Stomach (tissue), 9 donors: Measurements from ENCODE around the gene NTN1. TPM values are rescaled to one million over a fixed set of nuclear protein-coding genes. Genes with fewer than 3 reads are reported as not detected.

Source experiments
- DNase-seq, 2 donors: peaks; one replicate each; pipeline versions ENCODE4 v3.0.0 to v3.0.0-alpha.2; 2013 to 2019
- H3K27ac ChIP-seq, 5 donors: fragments of 200-600 bp in 4 of 5; sonication (generic) in 4 of 5; one replicate each; pipeline ENCODE4 v1.5.1; 2013 to 2019; ENCODE audit warnings: mild to moderate bottlenecking in 1 of 5, moderate library complexity in 1 of 5
- H3K27me3 ChIP-seq, 3 donors: fragments of 200-600 bp; sonication (generic); one replicate each; pipeline ENCODE4 v1.5.1; 2017 to 2019; ENCODE audit warnings: mixed run types in 1 of 3
- H3K36me3 ChIP-seq, 4 donors: fragments of 200-600 bp; sonication (generic); 1 replicate in 3 of 4; 2 replicates in 1 of 4; pipeline ENCODE4 v1.5.1; 2016 to 2019
- H3K4me1 ChIP-seq, 4 donors: fragments of 200-600 bp; sonication (generic); one replicate each; pipeline ENCODE4 v1.5.1; 2016 to 2019
- H3K4me3 ChIP-seq, 4 donors: fragments of 200-600 bp; sonication (generic) in 3 of 4; one replicate each; pipeline ENCODE4 v1.5.1; 2016 to 2019; ENCODE audit warnings: mild to moderate bottlenecking in 1 of 4
- H3K9me3 ChIP-seq, 4 donors: fragments of 200-600 bp; sonication (generic); one replicate each; pipeline ENCODE4 v1.5.1; 2016 to 2019
- EP300 ChIP-seq: sonication (generic); formaldehyde crosslinking; IDR thresholded peaks from one replicate; pipeline ENCODE4 v1.6.1; 2017; ENCODE audit warnings: antibody characterized with exemption
- POLR2A ChIP-seq, 4 donors: fragments of 450-650 bp; IDR thresholded peaks; one replicate each; pipeline ENCODE4 v1.6.1; 2016; ENCODE audit warnings: antibody characterized with exemption in 4 of 4, control low read depth in 2 of 4, mild to moderate bottlenecking in 1 of 4, moderate library complexity in 1 of 4
- POLR2AphosphoS5 ChIP-seq, 3 donors: sonication (generic); formaldehyde crosslinking; IDR thresholded peaks; one replicate each; pipeline ENCODE4 v1.6.1; 2016; ENCODE audit warnings: antibody characterized with exemption in 3 of 3
- WGBS, 5 donors: extraction: QIAGEN DNeasy Blood & Tissue Kit in 3 of 5; methylation state at CpG; one replicate each; pipeline versions ENCODE4 v1.1.5 to v1.1.7; 2013 to 2018; 5-methylcytosine and 5-hydroxymethylcytosine counted together
- intact Hi-C: fragments of 100-400 bp; cut with DNase I; formaldehyde crosslinking; loops from one replicate; pipeline ENCODE4 v1.15.1; 2023; ENCODE audit warnings: low total_unique reads
- polyA plus RNA-seq, 3 donors: library from polyadenylated mRNA; stranded (reverse); fragments of 200-250 nt; gene quantifications; one replicate each; pipeline ENCODE4 v1.2.3, GENCODE V29; 2013
- small RNA-seq, 4 donors: library from RNA; depleted of rRNA; stranded (forward); fragments of <200 nt; gene quantifications; one replicate each; pipeline ENCODE3, GENCODE V24; 2016
- total RNA-seq, 5 donors: library from RNA; depleted of rRNA; stranded (reverse); fragments of >200 nt; gene quantifications; one replicate each; pipeline versions ENCODE4 v1.1.0 to v1.2.3, GENCODE V29; 2014 to 2016
- TF ChIP-seq, protein P1 (sequence below), 7 experiments: fragments of 450-650 bp in 4 of 7; fragments of 200-600 bp in 3 of 7; sonication (generic) in 3 of 7; IDR thresholded peaks; one replicate each; pipeline ENCODE4 v1.5.1; 2016 to 2019; ENCODE audit warnings: antibody characterized with exemption in 7 of 7, control low read depth in 2 of 7, mild to moderate bottlenecking in 1 of 7
- donor health status: healthy with polysubstance abuse.
- donor health status: Bipolar disorder and iron deficiency.
- donor health status: healthy.

NTN1 gene
- total and polyA plus RNA-seq, 8 donors, result 2.9 to 56.2 (median 9.0) TPM

DNA sequence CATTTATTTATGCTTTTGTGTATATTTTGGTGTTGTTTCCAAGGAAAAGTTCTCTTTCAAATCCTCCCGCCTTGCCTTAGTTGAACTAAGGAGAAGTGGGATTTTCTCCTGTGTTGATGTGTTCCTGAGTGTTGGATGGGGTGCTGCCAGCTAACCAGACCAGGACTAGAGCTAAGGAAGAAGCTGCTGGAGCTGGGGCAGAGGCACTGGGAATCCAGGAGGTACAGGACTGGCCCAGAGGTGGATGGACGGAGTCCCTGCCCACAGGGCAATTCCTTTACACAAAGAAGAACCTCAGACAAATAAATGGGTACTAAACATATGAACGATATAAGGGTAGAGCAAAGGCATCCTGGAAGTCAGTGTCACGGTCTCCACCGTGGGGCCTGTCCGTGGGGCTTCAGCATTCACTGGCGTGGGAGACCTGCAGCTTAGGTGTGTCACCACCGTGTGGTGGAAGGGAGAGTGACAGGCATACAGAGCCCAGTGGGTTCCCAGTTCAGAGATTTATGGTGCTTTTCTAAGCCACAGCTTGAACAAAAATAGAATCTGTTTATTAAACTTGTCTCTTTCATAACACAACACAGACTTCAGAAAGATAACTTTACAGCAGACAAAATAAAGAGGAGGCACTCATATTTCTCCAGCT, 270.7 kb downstream of the NTN1 start:
- peaks cover 3 to 24% (median 15%) of the 10 kb centered on the region in 4 donors for H3K4me1 ChIP-seq
- no peaks in the 10 kb centered on the region for H3K9me3 ChIP-seq
- H3K36me3 ChIP-seq, result no peaks in the 10 kb centered on the region
- no peak overlapping the region for H3K4me3 ChIP-seq
- no peaks in the 10 kb centered on the region for H3K27me3 ChIP-seq
- peak; percentile 42 to 80 for DNase-seq
- intact Hi-C loops, result loop anchor here (5.0 to 10.0 kb wide), 2 partner anchors 130 to 297 kb away; no protein-coding TSS in a partner anchor
- H3K27ac ChIP-seq, result peak overlapping the region in 4 of 5 donors; percentile 46 to 80 (median 71)
- WGBS, 5 donors, result 21 to 44% (median 35%) methylated on average over 8 of the region's 8 CpGs
- TF ChIP-seq POLR2A (IDR thresholded peaks at IDR 0.05), result no peak
- peak in 1 of 3 donors; percentile 41 for TF ChIP-seq POLR2AphosphoS5 (IDR thresholded peaks at IDR 0.05)
- TF ChIP-seq, protein P1, sequence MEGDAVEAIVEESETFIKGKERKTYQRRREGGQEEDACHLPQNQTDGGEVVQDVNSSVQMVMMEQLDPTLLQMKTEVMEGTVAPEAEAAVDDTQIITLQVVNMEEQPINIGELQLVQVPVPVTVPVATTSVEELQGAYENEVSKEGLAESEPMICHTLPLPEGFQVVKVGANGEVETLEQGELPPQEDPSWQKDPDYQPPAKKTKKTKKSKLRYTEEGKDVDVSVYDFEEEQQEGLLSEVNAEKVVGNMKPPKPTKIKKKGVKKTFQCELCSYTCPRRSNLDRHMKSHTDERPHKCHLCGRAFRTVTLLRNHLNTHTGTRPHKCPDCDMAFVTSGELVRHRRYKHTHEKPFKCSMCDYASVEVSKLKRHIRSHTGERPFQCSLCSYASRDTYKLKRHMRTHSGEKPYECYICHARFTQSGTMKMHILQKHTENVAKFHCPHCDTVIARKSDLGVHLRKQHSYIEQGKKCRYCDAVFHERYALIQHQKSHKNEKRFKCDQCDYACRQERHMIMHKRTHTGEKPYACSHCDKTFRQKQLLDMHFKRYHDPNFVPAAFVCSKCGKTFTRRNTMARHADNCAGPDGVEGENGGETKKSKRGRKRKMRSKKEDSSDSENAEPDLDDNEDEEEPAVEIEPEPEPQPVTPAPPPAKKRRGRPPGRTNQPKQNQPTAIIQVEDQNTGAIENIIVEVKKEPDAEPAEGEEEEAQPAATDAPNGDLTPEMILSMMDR (IDR thresholded peaks at IDR 0.05), result peak in 5 of 7 experiments; percentile 40 to 73 (median 65)

DNA sequence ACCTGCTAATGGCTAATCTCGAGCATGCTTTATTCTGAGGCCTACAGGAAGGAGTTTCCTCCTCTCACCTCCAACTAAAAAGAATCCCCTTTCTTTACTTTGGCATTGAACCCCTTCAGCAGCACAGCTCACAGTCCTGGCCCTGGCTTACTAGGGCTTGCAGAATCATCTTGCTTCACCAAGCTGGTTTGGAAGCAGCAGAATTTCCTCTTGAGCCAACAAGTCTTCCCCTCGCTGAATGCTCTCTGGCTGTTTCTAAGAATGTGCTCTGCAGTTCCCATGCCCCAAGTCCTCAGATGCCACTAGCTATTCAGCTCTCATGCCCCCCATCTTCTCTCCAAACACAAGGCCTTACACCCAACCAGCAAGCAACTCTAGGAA, 271.2 kb downstream of the NTN1 start:
- intact Hi-C loops, result loop anchor here (5.0 to 10.0 kb wide), 2 partner anchors 130 to 298 kb away; no protein-coding TSS in a partner anchor
- TF ChIP-seq POLR2AphosphoS5 (IDR thresholded peaks at IDR 0.05) (no peak), POLR2A (IDR thresholded peaks at IDR 0.05) (no peak), EP300 (no peak)
- TF ChIP-seq, protein P1 (IDR thresholded peaks at IDR 0.05), result no peak
- Histone ChIP-seq H3K4me3 (no peak overlapping the region), H3K9me3 (no peaks in the 10 kb centered on the region), H3K4me1 (peaks cover 3 to 24% (median 15%) of the 10 kb centered on the region in 4 donors), H3K36me3 (no peaks in the 10 kb centered on the region), H3K27me3 (no peaks in the 10 kb centered on the region), H3K27ac (peak overlapping the region in 4 of 5 donors; percentile 46 to 80 (median 71))
- WGBS, 5 donors, result 47 to 68% (median 56%) methylated on average over 2 of the region's 2 CpGs
- peak in 1 of 2 donors; percentile 23 for DNase-seq

Small RNAs within 50 kb of the gene (small RNA-seq; reads per million reads assigned to genes)
- 0 reads per million in 4 donors for gene AC005695.3

Other genes starting within 250 kb of the NTN1 start
- gene MFSD6L, start 222.1 kb upstream of the NTN1 start, total RNA-seq, result 10 to 100 TPM in 1 of 5 donors, 1 to 10 TPM in 2, not detected in 2; 4.4 to 22.6 (median 4.9) TPM
- 1 to 10 TPM in 2 of 3 donors, under 1 TPM in 1; 0.76 to 4.5 (median 2.0) TPM for gene MFSD6L, start 222.1 kb upstream of the NTN1 start, polyA plus RNA-seq
- 1 to 10 TPM in 1 of 5 donors, under 1 TPM in 3, not detected in 1; under 0.01 to 4.3 (median 0.33) TPM for gene PIK3R6, start 153.8 kb upstream of the NTN1 start, total RNA-seq
- gene PIK3R6, start 153.8 kb upstream of the NTN1 start, polyA plus RNA-seq, result 1 to 10 TPM in 1 of 3 donors, under 1 TPM in 2; 0.35 to 1.2 (median 0.50) TPM
- gene PIK3R5, start 55.8 kb upstream of the NTN1 start, total RNA-seq, result 10 to 100 TPM in 2 of 5 donors, 1 to 10 TPM in 2, not detected in 1; 5.1 to 29.8 (median 13.2) TPM
- gene PIK3R5, start 55.8 kb upstream of the NTN1 start, polyA plus RNA-seq, result 1 to 10 TPM in 2 of 3 donors, under 1 TPM in 1; 0.90 to 3.4 (median 2.9) TPM